BJ (cell line): ENCODE measurements around the gene CFAP141. TPM values are rescaled to one million over a fixed set of nuclear protein-coding genes. Genes with fewer than 3 reads are reported as not detected.
"Not testable (repeated sequence)": the region's sequence is repeated elsewhere in the genome, so short reads cannot be mapped to it uniquely, and the experiment has no call there.

Experiments
- CTCF ChIA-PET: fragments of 350-600 bp; formaldehyde crosslinking; extraction: SDS; loops from one replicate; lab custom pipeline; 2021; ENCODE audit warnings: antibody characterized with exemption, inconsistent platforms; lab: Yijun Ruan, JAX
- POLR2A ChIA-PET: fragments of 300-600 bp; sonication (Branson Sonifier 250); formaldehyde crosslinking; extraction: SDS; loops from one replicate; lab custom pipeline; 2021; ENCODE audit warnings: antibody characterized with exemption; lab: Charles Lee
- DNase-seq: peaks from one replicate; pipeline ENCODE4 v3.0.0-alpha.2; 2011; ENCODE audit warnings: low read depth
- H3K27me3 ChIP-seq: 2 replicates; pipeline ENCODE4 v1.6.0; 2011; ENCODE audit warnings: low read length; ENCODE audit not compliant: control insufficient read depth, insufficient read depth
- H3K36me3 ChIP-seq: 2 replicates; pipeline ENCODE4 v1.5.1; 2011; ENCODE audit warnings: low read length; ENCODE audit not compliant: control insufficient read depth, insufficient read depth
- H3K4me3 ChIP-seq: 2 replicates; pipeline ENCODE4 v1.5.1; 2011; ENCODE audit warnings: low read depth, mild to moderate bottlenecking, control low read depth, low read length
- CTCF ChIP-seq: IDR thresholded peaks from 2 replicates; pipeline ENCODE4 v1.5.1; 2011; ENCODE audit warnings: low read depth, mild to moderate bottlenecking, control low read depth, inconsistent platforms, low read length, moderate library complexity; ENCODE audit not compliant: insufficient read depth
- polyA plus RNA-seq: library from polyadenylated mRNA; depleted of rRNA; stranded (reverse); fragments of >200 nt; gene quantifications from 2 replicates; pipeline ENCODE4 v1.2.3, GENCODE V29; 2011

Gene CFAP141
- polyA plus RNA-seq, 1 experiment: not detected

- no peak for DNase-seq
- Histone ChIP-seq H3K36me3 (peaks cover 22% of the 10 kb centered on the region), H3K4me3 (no peak overlapping the region), H3K27me3 (no peaks in the 10 kb centered on the region)
- ChIA-PET CTCF (interaction anchor here (0.6 to 4.1 kb wide), 2 partner anchors 10 to 117 kb away, joined by 3 to 18 read pairs; no protein-coding TSS in a partner anchor), POLR2A (interaction anchor here (0.7 kb wide), 1 partner anchor 11 kb away, joined by 3 read pairs; a partner anchor contains a TSS)
- no peak for TF ChIP-seq CTCF
Measured at GRCh38 chr1:154208677-154209388, 2.7 kb upstream of the CFAP141 start.

GRCh38 chr1:154207262-154207661 lies 1.1 kb upstream of the CFAP141 start:
- H3K27me3 ChIP-seq: no peaks in the 10 kb centered on the region
- H3K4me3 ChIP-seq: no peak overlapping the region
- H3K36me3 ChIP-seq: peaks cover 13% of the 10 kb centered on the region
- TF ChIP-seq CTCF: no peak
- DNase-seq: no peak
- ChIA-PET POLR2A (no interaction called here), CTCF (interaction anchor here (4.1 kb wide), 1 partner anchor 8 kb away, joined by 18 read pairs; no protein-coding TSS in a partner anchor)

- DNase-seq, H3K36me3 ChIP-seq: not testable (repeated sequence)
- POLR2A ChIA-PET: interaction anchor here (0.6 kb wide), 1 partner anchor 172 kb away, joined by 4 read pairs; no protein-coding TSS in a partner anchor
Measured at GRCh38 chr1:154205778-154206177, 355 bp downstream of the CFAP141 start.

GRCh38 chr1:154199563-154199879 lies 6.6 kb downstream of the CFAP141 start:
- CTCF ChIA-PET: interaction anchor here (0.7 to 3.0 kb wide), 15 partner anchors 9 to 149 kb away, joined by 3 to 19 read pairs (median 4); partner anchors contain the start of gene HAX1
- peak; percentile 28; the same call in 1 of the 2 replicates for TF ChIP-seq CTCF
- H3K4me3 ChIP-seq: no peak overlapping the region
- no peaks in the 10 kb centered on the region for H3K36me3 ChIP-seq
- no peak for DNase-seq
- H3K27me3 ChIP-seq: no peaks in the 10 kb centered on the region
- POLR2A ChIA-PET: interaction anchor here (0.6 kb wide), 1 partner anchor 10 kb away, joined by 3 read pairs; no protein-coding TSS in a partner anchor

More at GRCh38 chr1:154205778-154206177, 355 bp downstream of the CFAP141 start:
- CTCF ChIA-PET, H3K4me3 ChIP-seq, H3K27me3 ChIP-seq: not testable (repeated sequence)

GRCh38 chr1:154198756-154199562 lies 7.2 kb downstream of the CFAP141 start:
- H3K4me3 ChIP-seq: no peak overlapping the region

More at GRCh38 chr1:154198756-154199562, 7.2 kb downstream of the CFAP141 start:
- Histone ChIP-seq H3K27me3 (peaks cover 4% of the 10 kb centered on the region), H3K36me3 (no peaks in the 10 kb centered on the region)
- ChIA-PET CTCF (interaction anchor here (0.6 to 3.0 kb wide), 19 partner anchors 8 to 353 kb away, joined by 3 to 19 read pairs (median 4); partner anchors contain the start of gene HAX1), POLR2A (interaction anchor here (0.6 kb wide), 1 partner anchor 10 kb away, joined by 3 read pairs; no protein-coding TSS in a partner anchor)
- DNase-seq: no peak
- TF ChIP-seq CTCF: peak; percentile 65
